CD4-positive, CD25-positive, alpha-beta regulatory T cell (primary cell): ENCODE data around the gene TENM4. TPM values are rescaled to one million over a fixed set of nuclear protein-coding genes. Genes with fewer than 3 reads are reported as not detected.

Source experiments
- ATAC-seq, 2 donors: fragments of 150-1000 bp; cut with Tn5 transposase; one replicate each; pipeline ENCODE4 v1.10.0; 2021; ENCODE audit warnings: low read depth in 2 of 2, moderate number of reproducible peaks in 2 of 2, moderate library complexity in 1 of 2
- DNase-seq, 3 donors: peaks; one replicate each; pipeline versions ENCODE4 v3.0.0 to v3.0.0-alpha.2; 2012 to 2022; ENCODE audit warnings: mixed read lengths in 1 of 3
- H3K27ac ChIP-seq: one replicate; pipeline ENCODE4 v1.7.0; 2013; ENCODE audit warnings: mild to moderate bottlenecking, low read length; ENCODE audit not compliant: insufficient read depth, poor library complexity, severe bottlenecking
- H3K27me3 ChIP-seq: one replicate; pipeline ENCODE4 v1.7.0; 2013; ENCODE audit warnings: low read length; ENCODE audit not compliant: control insufficient read depth, insufficient read depth
- H3K36me3 ChIP-seq: one replicate; pipeline ENCODE4 v1.7.0; 2013; ENCODE audit warnings: mild to moderate bottlenecking, low read length, moderate library complexity; ENCODE audit not compliant: control insufficient read depth, insufficient read depth
- H3K4me1 ChIP-seq: 2 replicates; pipeline ENCODE4 v1.7.0; 2013; ENCODE audit warnings: mild to moderate bottlenecking, low read length; ENCODE audit not compliant: insufficient read depth, control insufficient read depth, poor library complexity, severe bottlenecking
- H3K4me3 ChIP-seq: one replicate; pipeline ENCODE4 v1.7.0; 2013; ENCODE audit warnings: low read depth, mild to moderate bottlenecking, low read length, moderate library complexity
- H3K9me3 ChIP-seq, 2 experiments: 1 replicate in 1 of 2; 2 replicates in 1 of 2; pipeline ENCODE4 v1.7.0; 2013; ENCODE audit warnings: low read length in 2 of 2, mild to moderate bottlenecking in 1 of 2, moderate library complexity in 1 of 2; ENCODE audit not compliant: control insufficient read depth in 2 of 2
- H3K27ac Mint-ChIP-seq, 3 donors: one replicate each; pipeline ENCODE4 v1.8.0; 2020 to 2022; ENCODE audit warnings: mild to moderate bottlenecking in 3 of 3, mixed read lengths in 3 of 3, moderate library complexity in 2 of 3
- H3K27me3 Mint-ChIP-seq: one replicate; pipeline ENCODE4 v1.8.0; 2022; ENCODE audit warnings: mild to moderate bottlenecking, mixed read lengths
- H3K36me3 Mint-ChIP-seq: one replicate; pipeline ENCODE4 v1.8.0; 2020; ENCODE audit warnings: mixed read lengths
- H3K4me1 Mint-ChIP-seq, 4 donors: one replicate each; pipeline ENCODE4 v1.8.0; 2020 to 2022; ENCODE audit warnings: mixed read lengths in 4 of 4, mild to moderate bottlenecking in 1 of 4
- H3K4me3 Mint-ChIP-seq, 4 donors: one replicate each; pipeline ENCODE4 v1.8.0; 2020 to 2022; ENCODE audit warnings: mild to moderate bottlenecking in 4 of 4, mixed read lengths in 4 of 4, moderate library complexity in 3 of 4
- H3K9me3 Mint-ChIP-seq, 7 donors: one replicate each; pipeline ENCODE4 v1.8.0; 2020 to 2022; ENCODE audit warnings: mixed read lengths in 7 of 7, mild to moderate bottlenecking in 3 of 7, moderate library complexity in 2 of 7
- polyA plus RNA-seq, 4 donors: library from polyadenylated mRNA; unstranded; fragments of 300-500 nt; fragmentation: Illumina TruSeq; gene quantifications; one replicate each; pipeline ENCODE4 v1.2.3, GENCODE V29; 2021
- total RNA-seq: library from RNA; stranded (reverse); gene quantifications from one replicate; pipeline ENCODE4 v1.2.3, GENCODE V29; 2022

The TENM4 gene
- total and polyA plus RNA-seq, 5 donors from 2014 or later: 0.02 TPM; not detected in 4

GRCh38 chr11:78977009-78977408 lies 463.8 kb downstream of the TENM4 start:
- no peaks in the 10 kb centered on the region for H3K27me3 ChIP-seq
- DNase-seq: no peak
- no peak overlapping the region for H3K4me3 Mint-ChIP-seq
- no peaks in the 10 kb centered on the region for H3K27me3 Mint-ChIP-seq
- no peaks in the 10 kb centered on the region for H3K4me1 ChIP-seq
- peaks cover 0 to 6% (median 1%) of the 10 kb centered on the region in 7 donors for H3K9me3 Mint-ChIP-seq
- H3K9me3 ChIP-seq: no peaks in the 10 kb centered on the region
- ATAC-seq: no peak
- no peaks in the 10 kb centered on the region for H3K4me1 Mint-ChIP-seq
- H3K27ac Mint-ChIP-seq: no peak overlapping the region
- no peaks in the 10 kb centered on the region for H3K36me3 ChIP-seq
- H3K4me3 ChIP-seq: no peak overlapping the region
- H3K27ac ChIP-seq: no peak overlapping the region
- H3K36me3 Mint-ChIP-seq: no peaks in the 10 kb centered on the region

GRCh38 chr11:78975081-78975480 lies 465.7 kb downstream of the TENM4 start:
- Histone ChIP-seq H3K4me3 (no peak overlapping the region), H3K9me3 (no peaks in the 10 kb centered on the region), H3K4me1 (no peaks in the 10 kb centered on the region), H3K36me3 (no peaks in the 10 kb centered on the region), H3K27ac (no peak overlapping the region), H3K27me3 (no peaks in the 10 kb centered on the region)
- ATAC-seq (no peak), DNase-seq (no peak)
- no peaks in the 10 kb centered on the region for H3K36me3 Mint-ChIP-seq
- H3K27me3 Mint-ChIP-seq: no peaks in the 10 kb centered on the region
- peaks cover 0 to 6% (median 1%) of the 10 kb centered on the region in 7 donors for H3K9me3 Mint-ChIP-seq
- no peak overlapping the region for H3K4me3 Mint-ChIP-seq
- no peaks in the 10 kb centered on the region for H3K4me1 Mint-ChIP-seq
- H3K27ac Mint-ChIP-seq: no peak overlapping the region

- H3K27me3 Mint-ChIP-seq: no peaks in the 10 kb centered on the region
- no peaks in the 10 kb centered on the region for H3K27me3 ChIP-seq
- H3K4me1 ChIP-seq: no peaks in the 10 kb centered on the region
- no peak overlapping the region for H3K4me3 Mint-ChIP-seq
- ATAC-seq (no peak), DNase-seq (no peak)
- no peaks in the 10 kb centered on the region for H3K36me3 ChIP-seq
- H3K27ac ChIP-seq: no peak overlapping the region
- peaks cover 0 to 6% (median 1%) of the 10 kb centered on the region in 7 donors for H3K9me3 Mint-ChIP-seq
- no peaks in the 10 kb centered on the region for H3K36me3 Mint-ChIP-seq
- no peak overlapping the region for H3K4me3 ChIP-seq
- H3K9me3 ChIP-seq: no peaks in the 10 kb centered on the region
- no peak overlapping the region for H3K27ac Mint-ChIP-seq
- H3K4me1 Mint-ChIP-seq: no peaks in the 10 kb centered on the region
Measured at GRCh38 chr11:78973876-78974275, 467.0 kb downstream of the TENM4 start.

GRCh38 chr11:78972590-78972989 lies 468.2 kb downstream of the TENM4 start:
- Histone ChIP-seq H3K4me1 (no peaks in the 10 kb centered on the region), H3K9me3 (no peaks in the 10 kb centered on the region), H3K36me3 (no peaks in the 10 kb centered on the region), H3K27me3 (no peaks in the 10 kb centered on the region), H3K27ac (no peak overlapping the region), H3K4me3 (no peak overlapping the region)
- Mint-ChIP-seq H3K9me3 (peaks cover 0 to 2% (median 1%) of the 10 kb centered on the region in 7 donors), H3K27ac (no peak overlapping the region), H3K4me1 (no peaks in the 10 kb centered on the region), H3K27me3 (no peaks in the 10 kb centered on the region), H3K36me3 (no peaks in the 10 kb centered on the region), H3K4me3 (no peak overlapping the region)
- ATAC-seq: no peak
- DNase-seq: no peak

GRCh38 chr11:78972177-78972576 lies 468.7 kb downstream of the TENM4 start:
- no peaks in the 10 kb centered on the region for H3K36me3 Mint-ChIP-seq
- Histone ChIP-seq H3K36me3 (no peaks in the 10 kb centered on the region), H3K27ac (no peak overlapping the region), H3K4me1 (no peaks in the 10 kb centered on the region), H3K4me3 (no peak overlapping the region), H3K27me3 (no peaks in the 10 kb centered on the region), H3K9me3 (no peaks in the 10 kb centered on the region)
- DNase-seq (no peak), ATAC-seq (no peak)
- H3K4me1 Mint-ChIP-seq: no peaks in the 10 kb centered on the region
- H3K27ac Mint-ChIP-seq: no peak overlapping the region
- peaks cover 0 to 2% (median 0%) of the 10 kb centered on the region in 7 donors for H3K9me3 Mint-ChIP-seq
- H3K4me3 Mint-ChIP-seq: no peak overlapping the region
- H3K27me3 Mint-ChIP-seq: no peaks in the 10 kb centered on the region

GRCh38 chr11:78967811-78968210 lies 473.0 kb downstream of the TENM4 start:
- H3K4me1 ChIP-seq: no peaks in the 10 kb centered on the region
- Mint-ChIP-seq H3K27me3 (peaks cover 16% of the 10 kb centered on the region), H3K4me1 (no peaks in the 10 kb centered on the region), H3K27ac (no peak overlapping the region), H3K9me3 (peaks cover 0 to 2% (median 0%) of the 10 kb centered on the region in 7 donors), H3K4me3 (no peak overlapping the region), H3K36me3 (no peaks in the 10 kb centered on the region)
- DNase-seq (no peak), ATAC-seq (no peak)
- no peak overlapping the region for H3K27ac ChIP-seq
- H3K36me3 ChIP-seq: no peaks in the 10 kb centered on the region
- peaks cover 4% of the 10 kb centered on the region for H3K27me3 ChIP-seq
- H3K4me3 ChIP-seq: no peak overlapping the region
- no peaks in the 10 kb centered on the region for H3K9me3 ChIP-seq

- Histone ChIP-seq H3K27me3 (peaks cover 8% of the 10 kb centered on the region), H3K4me3 (no peak overlapping the region), H3K4me1 (no peaks in the 10 kb centered on the region), H3K27ac (no peak overlapping the region), H3K36me3 (no peaks in the 10 kb centered on the region), H3K9me3 (no peaks in the 10 kb centered on the region)
- ATAC-seq (no peak), DNase-seq (no peak)
- Mint-ChIP-seq H3K4me1 (peaks cover 0 to 7% (median 0%) of the 10 kb centered on the region in 4 donors), H3K27me3 (peaks cover 25% of the 10 kb centered on the region), H3K4me3 (no peak overlapping the region), H3K9me3 (peaks cover 0 to 2% (median 0%) of the 10 kb centered on the region in 7 donors), H3K27ac (no peak overlapping the region), H3K36me3 (no peaks in the 10 kb centered on the region)
Measured at GRCh38 chr11:78965432-78965831, 475.4 kb downstream of the TENM4 start.

- no peak for DNase-seq
- Mint-ChIP-seq H3K36me3 (no peaks in the 10 kb centered on the region), H3K4me1 (peaks cover 0 to 7% (median 0%) of the 10 kb centered on the region in 4 donors), H3K27ac (no peak overlapping the region), H3K9me3 (peaks cover 0 to 2% (median 0%) of the 10 kb centered on the region in 7 donors), H3K27me3 (peaks cover 31% of the 10 kb centered on the region), H3K4me3 (peak overlapping the region in 1 of 4 donors; percentile 40)
- no peaks in the 10 kb centered on the region for H3K4me1 ChIP-seq
- no peak overlapping the region for H3K27ac ChIP-seq
- H3K9me3 ChIP-seq: no peaks in the 10 kb centered on the region
- H3K4me3 ChIP-seq: no peak overlapping the region
- ATAC-seq: no peak
- no peaks in the 10 kb centered on the region for H3K36me3 ChIP-seq
- peaks cover 8% of the 10 kb centered on the region for H3K27me3 ChIP-seq
Measured at GRCh38 chr11:78961937-78962701, 478.7 kb downstream of the TENM4 start.
